Measurements from ENCODE around the gene SORD.
"Not testable (repeated sequence)": the region's sequence is repeated elsewhere in the genome, so short reads cannot be mapped to it uniquely, and the experiment has no call there.

DNA sequence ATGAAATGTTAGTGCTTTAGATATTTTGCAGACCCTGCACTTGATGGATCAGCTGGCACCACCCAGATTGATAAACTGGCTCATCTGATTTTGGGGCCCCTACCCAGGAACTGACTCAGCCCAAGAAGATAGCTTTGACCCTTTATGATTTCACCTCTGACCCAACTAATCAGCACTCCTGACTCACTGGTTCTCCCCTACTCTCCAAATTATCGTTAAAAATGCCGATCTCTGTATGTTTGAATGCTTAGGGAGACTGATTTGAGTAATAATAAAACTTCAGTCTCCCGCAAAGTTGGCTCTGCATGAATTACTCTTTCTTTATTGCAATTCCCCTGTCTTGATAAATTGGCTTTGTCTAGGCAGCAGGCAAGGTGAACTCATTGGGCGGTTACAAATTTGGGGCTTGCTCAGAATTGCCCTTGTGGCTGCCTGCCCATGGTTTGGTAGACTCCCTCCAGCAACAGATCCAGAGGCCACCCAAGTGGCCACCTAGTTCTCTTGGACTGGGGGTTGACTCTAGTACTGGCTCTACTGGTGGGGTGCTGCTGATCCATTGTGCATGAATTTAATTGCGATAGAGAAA is 18.3 kb upstream of the SORD start:
- not testable (repeated sequence) for TF ChIP-seq ZNF586 (CRISPR knock-in tag; conservative IDR thresholded peaks at IDR 0.05); ESRRB (CRISPR knock-in tag; IDR thresholded peaks at IDR 0.05; ENCODE audit: borderline replicate concordance); ERF (CRISPR knock-in tag; IDR thresholded peaks at IDR 0.05); ZNF764 (CRISPR knock-in tag; IDR thresholded peaks at IDR 0.05; ENCODE audit: low read depth); HIVEP1 (CRISPR knock-in tag; IDR thresholded peaks at IDR 0.05); EZH2 (IDR thresholded peaks at IDR 0.05; ENCODE audit: borderline replicate concordance, low read depth, low read length)
- TF ChIP-seq, protein P1, sequence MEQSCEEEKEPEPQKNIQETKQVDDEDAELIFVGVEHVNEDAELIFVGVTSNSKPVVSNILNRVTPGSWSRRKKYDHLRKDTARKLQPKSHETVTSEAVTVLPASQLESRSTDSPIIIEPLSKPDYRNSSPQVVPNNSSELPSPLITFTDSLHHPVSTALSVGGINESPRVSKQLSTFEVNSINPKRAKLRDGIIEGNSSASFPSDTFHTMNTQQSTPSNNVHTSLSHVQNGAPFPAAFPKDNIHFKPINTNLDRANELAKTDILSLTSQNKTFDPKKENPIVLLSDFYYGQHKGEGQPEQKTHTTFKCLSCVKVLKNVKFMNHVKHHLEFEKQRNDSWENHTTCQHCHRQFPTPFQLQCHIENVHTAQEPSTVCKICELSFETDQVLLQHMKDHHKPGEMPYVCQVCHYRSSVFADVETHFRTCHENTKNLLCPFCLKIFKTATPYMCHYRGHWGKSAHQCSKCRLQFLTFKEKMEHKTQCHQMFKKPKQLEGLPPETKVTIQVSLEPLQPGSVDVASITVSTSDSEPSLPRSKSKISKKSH (CRISPR knock-in tag; IDR thresholded peaks at IDR 0.05), result not testable (repeated sequence)
- TF ChIP-seq, protein P2, sequence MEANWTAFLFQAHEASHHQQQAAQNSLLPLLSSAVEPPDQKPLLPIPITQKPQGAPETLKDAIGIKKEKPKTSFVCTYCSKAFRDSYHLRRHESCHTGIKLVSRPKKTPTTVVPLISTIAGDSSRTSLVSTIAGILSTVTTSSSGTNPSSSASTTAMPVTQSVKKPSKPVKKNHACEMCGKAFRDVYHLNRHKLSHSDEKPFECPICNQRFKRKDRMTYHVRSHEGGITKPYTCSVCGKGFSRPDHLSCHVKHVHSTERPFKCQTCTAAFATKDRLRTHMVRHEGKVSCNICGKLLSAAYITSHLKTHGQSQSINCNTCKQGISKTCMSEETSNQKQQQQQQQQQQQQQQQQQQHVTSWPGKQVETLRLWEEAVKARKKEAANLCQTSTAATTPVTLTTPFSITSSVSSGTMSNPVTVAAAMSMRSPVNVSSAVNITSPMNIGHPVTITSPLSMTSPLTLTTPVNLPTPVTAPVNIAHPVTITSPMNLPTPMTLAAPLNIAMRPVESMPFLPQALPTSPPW (CRISPR knock-in tag; IDR thresholded peaks at IDR 0.05), result not testable (repeated sequence)
- TF ChIP-seq, protein P3, sequence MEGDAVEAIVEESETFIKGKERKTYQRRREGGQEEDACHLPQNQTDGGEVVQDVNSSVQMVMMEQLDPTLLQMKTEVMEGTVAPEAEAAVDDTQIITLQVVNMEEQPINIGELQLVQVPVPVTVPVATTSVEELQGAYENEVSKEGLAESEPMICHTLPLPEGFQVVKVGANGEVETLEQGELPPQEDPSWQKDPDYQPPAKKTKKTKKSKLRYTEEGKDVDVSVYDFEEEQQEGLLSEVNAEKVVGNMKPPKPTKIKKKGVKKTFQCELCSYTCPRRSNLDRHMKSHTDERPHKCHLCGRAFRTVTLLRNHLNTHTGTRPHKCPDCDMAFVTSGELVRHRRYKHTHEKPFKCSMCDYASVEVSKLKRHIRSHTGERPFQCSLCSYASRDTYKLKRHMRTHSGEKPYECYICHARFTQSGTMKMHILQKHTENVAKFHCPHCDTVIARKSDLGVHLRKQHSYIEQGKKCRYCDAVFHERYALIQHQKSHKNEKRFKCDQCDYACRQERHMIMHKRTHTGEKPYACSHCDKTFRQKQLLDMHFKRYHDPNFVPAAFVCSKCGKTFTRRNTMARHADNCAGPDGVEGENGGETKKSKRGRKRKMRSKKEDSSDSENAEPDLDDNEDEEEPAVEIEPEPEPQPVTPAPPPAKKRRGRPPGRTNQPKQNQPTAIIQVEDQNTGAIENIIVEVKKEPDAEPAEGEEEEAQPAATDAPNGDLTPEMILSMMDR (IDR thresholded peaks at IDR 0.05 in 2 of 3, conservative IDR thresholded peaks at IDR 0.05 in 1 of 3; ENCODE audit: insufficient read depth in 2 of 3, low read depth in 1 of 3, low read length in 3 of 3), result not testable (repeated sequence)
- TF ChIP-seq, protein P4, sequence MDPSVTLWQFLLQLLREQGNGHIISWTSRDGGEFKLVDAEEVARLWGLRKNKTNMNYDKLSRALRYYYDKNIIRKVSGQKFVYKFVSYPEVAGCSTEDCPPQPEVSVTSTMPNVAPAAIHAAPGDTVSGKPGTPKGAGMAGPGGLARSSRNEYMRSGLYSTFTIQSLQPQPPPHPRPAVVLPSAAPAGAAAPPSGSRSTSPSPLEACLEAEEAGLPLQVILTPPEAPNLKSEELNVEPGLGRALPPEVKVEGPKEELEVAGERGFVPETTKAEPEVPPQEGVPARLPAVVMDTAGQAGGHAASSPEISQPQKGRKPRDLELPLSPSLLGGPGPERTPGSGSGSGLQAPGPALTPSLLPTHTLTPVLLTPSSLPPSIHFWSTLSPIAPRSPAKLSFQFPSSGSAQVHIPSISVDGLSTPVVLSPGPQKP (CRISPR knock-in tag; IDR thresholded peaks at IDR 0.05), result not testable (repeated sequence)

Measured in K562 (cell line).